22Rv1 (cell line): ENCODE measurements around the gene TCTA.

Experiments
- CTCF ChIP-seq: fragments of 450-650 bp; IDR thresholded peaks from 2 replicates; pipeline ENCODE4 v1.5.1; 2017; ENCODE audit warnings: mild to moderate bottlenecking
- ZFX ChIP-seq: fragments of 450-650 bp; IDR thresholded peaks from 2 replicates; pipeline ENCODE4 v1.6.1; 2017; ENCODE audit warnings: antibody characterized with exemption, borderline replicate concordance

DNA sequence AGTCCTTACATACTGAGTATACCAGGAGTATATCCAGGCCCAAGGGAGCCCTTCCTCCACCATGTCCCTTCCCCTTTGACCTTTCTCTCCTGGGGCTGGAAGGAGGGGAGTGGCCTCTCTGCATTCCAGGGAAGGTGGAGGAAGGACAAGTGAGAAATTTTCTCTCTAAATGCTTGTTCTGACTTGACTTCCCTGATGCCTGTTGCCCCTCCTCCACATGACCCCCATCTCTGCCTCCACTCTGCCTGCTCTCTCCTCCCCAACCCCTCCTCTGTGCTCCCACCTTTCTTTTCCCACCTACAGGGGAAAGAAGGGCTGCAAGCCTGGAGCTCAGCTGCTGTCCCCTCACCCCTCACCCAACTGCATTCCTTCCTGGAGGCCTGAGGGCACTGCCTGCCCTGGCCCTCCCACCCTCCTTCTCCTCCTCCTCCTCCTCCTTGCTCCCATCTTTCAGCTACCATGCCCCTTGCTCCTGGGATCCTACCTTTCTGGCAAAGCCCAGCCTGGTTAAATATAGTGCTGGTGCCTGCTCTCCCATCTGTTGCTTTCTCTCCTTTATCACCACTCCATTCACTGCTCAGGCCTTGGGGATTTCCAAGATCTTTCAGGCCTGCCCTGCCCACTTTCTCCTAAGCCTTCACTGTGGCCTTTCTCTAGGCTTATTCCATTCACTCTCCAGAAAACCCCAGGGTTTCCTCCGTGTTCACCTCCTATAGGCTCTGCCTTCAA, 49.4 kb downstream of the TCTA start:
- no peak for TF ChIP-seq CTCF
- TF ChIP-seq ZFX: no peak
